Stimulated activated naive B cell treated with anti-CD40 and anti-IgM and Interleukin-4, amounts not matched to agents 10 μg/mL and 1 μg/mL and 100 μg/mL, for 72 hours (primary cell): ENCODE data around the gene OCLN.
"Not testable (repeated sequence)": the region's sequence is repeated elsewhere in the genome, so short reads cannot be mapped to it uniquely, and the experiment has no call there.

Experiments
- ATAC-seq, 2 donors: fragments of 150-1000 bp; cut with Tn5 transposase; replicated peaks; 2 replicates each; pipeline ENCODE4 v1.10.0; 2021; ENCODE audit warnings: moderate library complexity in 1 of 2
- DNase-seq: peaks from one replicate; pipeline ENCODE4 v3.0.0; 2021
- H3K27ac Mint-ChIP-seq: one replicate; pipeline ENCODE4 v1.8.0; 2022; ENCODE audit warnings: mild to moderate bottlenecking, mixed read lengths
- H3K27me3 Mint-ChIP-seq, 2 donors: one replicate each; pipeline ENCODE4 v1.8.0; 2022; ENCODE audit warnings: mixed read lengths in 2 of 2
- H3K36me3 Mint-ChIP-seq, 2 donors: one replicate each; pipeline ENCODE4 v1.8.0; 2022; ENCODE audit warnings: mixed read lengths in 2 of 2, mild to moderate bottlenecking in 1 of 2
- H3K4me1 Mint-ChIP-seq, 2 donors: one replicate each; pipeline ENCODE4 v1.8.0; 2022; ENCODE audit warnings: mixed read lengths in 2 of 2, mild to moderate bottlenecking in 1 of 2
- H3K4me3 Mint-ChIP-seq, 2 donors: one replicate each; pipeline ENCODE4 v1.8.0; 2022; ENCODE audit warnings: mild to moderate bottlenecking in 2 of 2, mixed read lengths in 2 of 2, moderate library complexity in 1 of 2
- H3K9me3 Mint-ChIP-seq, 2 donors: one replicate each; pipeline ENCODE4 v1.8.0; 2022; ENCODE audit warnings: mixed read lengths in 2 of 2, mild to moderate bottlenecking in 1 of 2

Gene OCLN

GRCh38 chr5:69528035-69528434 is 35.4 kb downstream of the OCLN start:
- no peak for DNase-seq
- Mint-ChIP-seq H3K27me3 (peaks cover 4 to 5% of the 10 kb centered on the region in 2 donors), H3K4me3 (no peak overlapping the region), H3K27ac (no peak overlapping the region), H3K36me3 (no peaks in the 10 kb centered on the region), H3K4me1 (no peaks in the 10 kb centered on the region), H3K9me3 (no peaks in the 10 kb centered on the region)
- ATAC-seq, result no peak

- no peak overlapping the region for H3K27ac Mint-ChIP-seq
- no peak for DNase-seq
- H3K9me3 Mint-ChIP-seq, result no peaks in the 10 kb centered on the region
- no peak overlapping the region for H3K4me3 Mint-ChIP-seq
- no peaks in the 10 kb centered on the region for H3K4me1 Mint-ChIP-seq
- ATAC-seq, result no peak
- H3K36me3 Mint-ChIP-seq, result no peaks in the 10 kb centered on the region
- peaks cover 4 to 5% of the 10 kb centered on the region in 2 donors for H3K27me3 Mint-ChIP-seq
Measured at GRCh38 chr5:69528609-69529008, 36.0 kb downstream of the OCLN start.

- no peak overlapping the region for H3K4me3 Mint-ChIP-seq
- DNase-seq, result no peak
- H3K27ac Mint-ChIP-seq, result no peak overlapping the region
- peaks cover 4 to 5% of the 10 kb centered on the region in 2 donors for H3K27me3 Mint-ChIP-seq
- no peak for ATAC-seq
- H3K36me3 Mint-ChIP-seq, result no peaks in the 10 kb centered on the region
- no peaks in the 10 kb centered on the region for H3K4me1 Mint-ChIP-seq
- H3K9me3 Mint-ChIP-seq, result no peaks in the 10 kb centered on the region
Measured at GRCh38 chr5:69530561-69531405, 38.2 kb downstream of the OCLN start.

- H3K9me3 Mint-ChIP-seq, result no peaks in the 10 kb centered on the region
- H3K27ac Mint-ChIP-seq, result no peak overlapping the region
- H3K36me3 Mint-ChIP-seq, result no peaks in the 10 kb centered on the region
- DNase-seq (no peak), ATAC-seq (no peak)
- no peaks in the 10 kb centered on the region for H3K4me1 Mint-ChIP-seq
- H3K27me3 Mint-ChIP-seq, result peaks cover 4 to 5% of the 10 kb centered on the region in 2 donors
- no peak overlapping the region for H3K4me3 Mint-ChIP-seq
Measured at GRCh38 chr5:69531406-69531801, 38.8 kb downstream of the OCLN start.

GRCh38 chr5:69537911-69538310 is 45.3 kb downstream of the OCLN start:
- DNase-seq, H3K9me3 Mint-ChIP-seq, H3K27ac Mint-ChIP-seq, H3K27me3 Mint-ChIP-seq, H3K4me3 Mint-ChIP-seq, H3K4me1 Mint-ChIP-seq, H3K36me3 Mint-ChIP-seq, ATAC-seq: not testable (repeated sequence)

- not testable (repeated sequence) for ATAC-seq, H3K9me3 Mint-ChIP-seq, DNase-seq, H3K27ac Mint-ChIP-seq, H3K36me3 Mint-ChIP-seq, H3K4me3 Mint-ChIP-seq, H3K27me3 Mint-ChIP-seq, H3K4me1 Mint-ChIP-seq
Measured at GRCh38 chr5:69538735-69539134, 46.1 kb downstream of the OCLN start.

GRCh38 chr5:69541347-69541746 is 48.8 kb downstream of the OCLN start:
- ATAC-seq, H3K27ac Mint-ChIP-seq, H3K4me3 Mint-ChIP-seq, H3K36me3 Mint-ChIP-seq, H3K4me1 Mint-ChIP-seq, DNase-seq, H3K9me3 Mint-ChIP-seq, H3K27me3 Mint-ChIP-seq: not testable (repeated sequence)

- not testable (repeated sequence) for ATAC-seq, H3K36me3 Mint-ChIP-seq, H3K4me1 Mint-ChIP-seq, DNase-seq, H3K4me3 Mint-ChIP-seq, H3K9me3 Mint-ChIP-seq, H3K27ac Mint-ChIP-seq, H3K27me3 Mint-ChIP-seq
Measured at GRCh38 chr5:69542838-69543618, 50.4 kb downstream of the OCLN start.

GRCh38 chr5:69544602-69545001 is 52.0 kb downstream of the OCLN start:
- not testable (repeated sequence) for H3K27me3 Mint-ChIP-seq, H3K4me1 Mint-ChIP-seq, DNase-seq, ATAC-seq, H3K36me3 Mint-ChIP-seq, H3K27ac Mint-ChIP-seq, H3K4me3 Mint-ChIP-seq, H3K9me3 Mint-ChIP-seq

- peak; percentile 99 to 100 for ATAC-seq
Measured at GRCh38 chr5:69559908-69560330, 67.3 kb downstream of the OCLN start, which contains the start of gene GTF2H2C. GTF2H2C (plus strand) TSS chr5:69560191; CDS start chr5:69565133, 4,942 bp downstream.

GRCh38 chr5:69560587-69561431 is 68.2 kb downstream of the OCLN start:
- not testable (repeated sequence) for H3K9me3 Mint-ChIP-seq, H3K27ac Mint-ChIP-seq, H3K4me1 Mint-ChIP-seq, H3K36me3 Mint-ChIP-seq, H3K27me3 Mint-ChIP-seq, DNase-seq
- peak overlapping the region; percentile 50 to 69 for H3K4me3 Mint-ChIP-seq
- peak in 1 of 2 donors; percentile 1 for ATAC-seq

More at GRCh38 chr5:69559908-69560330, 67.3 kb downstream of the OCLN start, which contains the start of gene GTF2H2C:
- peak; percentile 78 for DNase-seq
- H3K36me3 Mint-ChIP-seq, H3K9me3 Mint-ChIP-seq, H3K4me1 Mint-ChIP-seq, H3K27me3 Mint-ChIP-seq: not testable (repeated sequence)
- Mint-ChIP-seq H3K27ac (peak within 1 kb of the TSS; percentile 95), H3K4me3 (peak within 1 kb of the TSS; percentile 90 to 93)

GRCh38 chr5:69566172-69566571 is 73.6 kb downstream of the OCLN start:
- not testable (repeated sequence) for H3K27ac Mint-ChIP-seq, H3K27me3 Mint-ChIP-seq, ATAC-seq, DNase-seq, H3K9me3 Mint-ChIP-seq, H3K36me3 Mint-ChIP-seq, H3K4me1 Mint-ChIP-seq, H3K4me3 Mint-ChIP-seq

GRCh38 chr5:69568072-69568471 is 75.5 kb downstream of the OCLN start:
- not testable (repeated sequence) for H3K4me3 Mint-ChIP-seq, ATAC-seq, DNase-seq, H3K9me3 Mint-ChIP-seq, H3K27ac Mint-ChIP-seq, H3K27me3 Mint-ChIP-seq, H3K4me1 Mint-ChIP-seq, H3K36me3 Mint-ChIP-seq

- H3K27me3 Mint-ChIP-seq, ATAC-seq, H3K4me1 Mint-ChIP-seq, H3K36me3 Mint-ChIP-seq, H3K4me3 Mint-ChIP-seq, H3K9me3 Mint-ChIP-seq, H3K27ac Mint-ChIP-seq, DNase-seq: not testable (repeated sequence)
Measured at GRCh38 chr5:69583356-69583755, 90.8 kb downstream of the OCLN start.
